CD14-positive monocyte (primary cell): ENCODE data around the gene CTNND2. TPM values are rescaled to one million over a fixed set of nuclear protein-coding genes. Genes with fewer than 3 reads are reported as not detected.

ENCODE experiments used
- DNase-seq, 3 donors: peaks; one replicate each; pipeline ENCODE4 v3.0.0-alpha.2; 2011 to 2022
- H2AFZ ChIP-seq: 2 replicates; pipeline ENCODE4 v1.6.0; 2012; ENCODE audit warnings: mild to moderate bottlenecking, low read depth, low read length, inconsistent platforms; ENCODE audit not compliant: insufficient read depth, poor library complexity, severe bottlenecking
- H3K27ac ChIP-seq, 2 donors: 1 replicate in 1 of 2; 2 replicates in 1 of 2; pipeline ENCODE4 v1.5.1; 2012 to 2013; ENCODE audit warnings: low read length in 2 of 2, control low read depth in 1 of 2, inconsistent platforms in 1 of 2, low read depth in 1 of 2, mild to moderate bottlenecking in 1 of 2
- H3K27me3 ChIP-seq, 2 donors: one replicate each; pipeline versions ENCODE4 v1.6.0 to v1.6.1; 2011 to 2013; ENCODE audit warnings: low read length in 2 of 2; ENCODE audit not compliant: control insufficient read depth in 2 of 2, insufficient read depth in 2 of 2
- H3K36me3 ChIP-seq, 2 donors: replicated peaks in 1 of 2; 1 replicate in 1 of 2; 2 replicates in 1 of 2; pipeline versions ENCODE4 v1.5.1 to v1.6.1; 2012 to 2013; ENCODE audit warnings: low read length in 2 of 2, control low read depth in 1 of 2, inconsistent platforms in 1 of 2, mild to moderate bottlenecking in 1 of 2; ENCODE audit not compliant: insufficient read depth in 2 of 2, control insufficient read depth in 1 of 2
- H3K4me1 ChIP-seq, 2 donors: 1 replicate in 1 of 2; 2 replicates in 1 of 2; pipeline versions ENCODE4 v1.5.1 to v1.6.1; 2012 to 2013; ENCODE audit warnings: low read length in 2 of 2, control low read depth in 1 of 2, inconsistent platforms in 1 of 2, mild to moderate bottlenecking in 1 of 2, moderate library complexity in 1 of 2; ENCODE audit not compliant: insufficient read depth in 2 of 2, control insufficient read depth in 1 of 2
- H3K4me2 ChIP-seq: replicated peaks from 2 replicates; pipeline ENCODE3; 2012; ENCODE audit warnings: low read length, moderate library complexity, mild to moderate bottlenecking; ENCODE audit not compliant: poor library complexity, severe bottlenecking; ENCODE audit errors: extremely low read depth
- H3K4me3 ChIP-seq, 3 experiments: fragments of 200-600 bp in 1 of 3; sonication (generic) in 1 of 3; replicated peaks in 1 of 3; 1 replicate in 2 of 3; 2 replicates in 1 of 3; pipeline ENCODE4 v1.5.1; 2011 to 2013; ENCODE audit warnings: low read length in 3 of 3, mild to moderate bottlenecking in 3 of 3, control low read depth in 2 of 3, low read depth in 2 of 3, inconsistent platforms in 1 of 3, moderate library complexity in 1 of 3
- H3K79me2 ChIP-seq: 2 replicates; pipeline ENCODE4 v1.6.0; 2012; ENCODE audit warnings: mild to moderate bottlenecking, control low read depth, inconsistent platforms, low read length, moderate library complexity; ENCODE audit not compliant: insufficient read depth
- H3K9ac ChIP-seq: 2 replicates; pipeline ENCODE4 v1.6.0; 2017; ENCODE audit warnings: low read length, mild to moderate bottlenecking; ENCODE audit not compliant: insufficient read depth, poor library complexity, severe bottlenecking
- H3K9me3 ChIP-seq, 2 donors: replicated peaks in 1 of 2; 1 replicate in 1 of 2; 2 replicates in 1 of 2; pipeline versions ENCODE4 v1.5.1 to v1.6.1; 2012 to 2013; ENCODE audit warnings: low read length in 2 of 2, control low read depth in 1 of 2; ENCODE audit not compliant: control insufficient read depth in 1 of 2, insufficient read depth in 1 of 2
- H4K20me1 ChIP-seq: 2 replicates; pipeline ENCODE4 v1.6.0; 2012; ENCODE audit warnings: mild to moderate bottlenecking, low read length, control low read depth, moderate library complexity; ENCODE audit not compliant: insufficient read depth
- H3K27ac Mint-ChIP-seq, 7 donors: one replicate each; pipeline ENCODE4 v1.8.0; 2020; ENCODE audit warnings: mild to moderate bottlenecking in 7 of 7, mixed read lengths in 7 of 7, moderate library complexity in 6 of 7, inconsistent platforms in 2 of 7
- H3K27me3 Mint-ChIP-seq, 3 donors: one replicate each; pipeline ENCODE4 v1.8.0; 2021 to 2022; ENCODE audit warnings: low read depth in 3 of 3, mild to moderate bottlenecking in 3 of 3, mixed read lengths in 3 of 3, moderate library complexity in 3 of 3, inconsistent platforms in 1 of 3
- H3K36me3 Mint-ChIP-seq, 2 donors: one replicate each; pipeline ENCODE4 v1.8.0; 2020; ENCODE audit warnings: mixed read lengths in 2 of 2, inconsistent platforms in 1 of 2, mild to moderate bottlenecking in 1 of 2
- H3K4me1 Mint-ChIP-seq: one replicate; pipeline ENCODE4 v1.8.0; 2020; ENCODE audit warnings: mild to moderate bottlenecking, mixed read lengths
- H3K4me3 Mint-ChIP-seq, 2 donors: one replicate each; pipeline ENCODE4 v1.8.0; 2020; ENCODE audit warnings: mild to moderate bottlenecking in 2 of 2, mixed read lengths in 2 of 2, moderate library complexity in 1 of 2
- H3K9me3 Mint-ChIP-seq, 7 donors: one replicate each; pipeline ENCODE4 v1.8.0; 2020 to 2022; ENCODE audit warnings: mixed read lengths in 7 of 7, mild to moderate bottlenecking in 6 of 7, moderate library complexity in 6 of 7, inconsistent platforms in 2 of 7
- WGBS: methylation state at CpG from one replicate; pipeline ENCODE4 v1.1.5; 2013; ENCODE audit warnings: missing lambda C conversion rate; ENCODE audit not compliant: insufficient coverage; 5-methylcytosine and 5-hydroxymethylcytosine counted together
- intact Hi-C, 2 donors: fragments of 100-400 bp; cut with micrococcal nuclease; formaldehyde crosslinking; loops; one replicate each; pipeline versions ENCODE4 v1.15.0 to v1.15.1; 2023
- polyA plus RNA-seq, 3 donors: library from polyadenylated mRNA; depleted of rRNA in 1 of 3; unstranded in 2 of 3; stranded (reverse) in 1 of 3; fragments of 300-500 nt in 2 of 3; fragments of >200 nt in 1 of 3; fragmentation: Illumina TruSeq in 2 of 3; gene quantifications; 1 replicate in 2 of 3; 2 replicates in 1 of 3; pipeline ENCODE4 v1.2.3, GENCODE V29; 2012 to 2021
- TF ChIP-seq, protein P1 (sequence below): fragments of 200-600 bp; IDR thresholded peaks from one replicate; pipeline ENCODE4 v1.8.0; 2022; ENCODE audit warnings: antibody characterized with exemption, mild to moderate bottlenecking

CTNND2 gene
- polyA plus RNA-seq, 3 donors, result not detected

DNA sequence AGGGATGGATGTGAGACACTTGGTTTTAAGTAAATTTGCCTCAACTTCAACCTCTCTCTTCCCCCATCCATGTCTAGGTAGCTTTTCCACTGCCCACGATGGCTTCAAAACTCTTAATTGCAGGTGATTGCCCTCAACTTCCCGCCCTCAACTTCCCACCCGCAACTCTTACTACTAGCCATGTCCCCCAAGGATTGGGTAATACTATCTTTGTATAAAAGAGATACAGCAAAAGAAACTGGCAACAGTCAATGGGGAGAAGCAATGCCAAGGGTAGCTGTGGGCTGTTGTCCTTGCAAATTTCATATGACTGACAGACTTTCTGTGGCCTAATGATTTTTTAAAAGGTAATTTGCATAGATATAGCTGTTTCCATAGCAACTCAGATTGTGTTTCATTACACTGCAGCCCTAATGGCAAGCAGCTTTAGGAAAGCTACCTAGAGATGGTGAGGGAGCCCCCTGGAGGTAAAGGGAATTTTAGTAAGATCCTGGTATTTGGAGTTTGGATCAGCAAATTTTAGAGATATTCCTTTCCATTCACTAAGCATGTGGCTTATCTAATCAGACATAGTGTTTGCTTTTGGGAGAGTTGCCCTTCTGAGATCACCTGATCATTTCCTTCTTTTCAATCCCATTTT lies 721.7 kb downstream of the CTNND2 start:
- no peaks in the 10 kb centered on the region for H3K79me2 ChIP-seq
- H3K36me3 ChIP-seq, result no peaks in the 10 kb centered on the region
- Mint-ChIP-seq H3K27me3 (peaks cover 0 to 3% (median 2%) of the 10 kb centered on the region in 3 donors), H3K4me1 (no peaks in the 10 kb centered on the region), H3K27ac (no peak overlapping the region), H3K36me3 (no peaks in the 10 kb centered on the region), H3K9me3 (peaks cover 0 to 3% (median 0%) of the 10 kb centered on the region in 7 donors), H3K4me3 (no peak overlapping the region)
- H2AFZ ChIP-seq, result no peak overlapping the region
- no peaks in the 10 kb centered on the region for H4K20me1 ChIP-seq
- no CpG with 5 or more reads among the region's 3 CpGs for WGBS
- no peaks in the 10 kb centered on the region for H3K9me3 ChIP-seq
- H3K27ac ChIP-seq, result no peak overlapping the region
- H3K4me3 ChIP-seq, result no peak overlapping the region
- H3K9ac ChIP-seq, result no peak overlapping the region
- intact Hi-C loops, result no loop called here
- H3K4me1 ChIP-seq, result no peaks in the 10 kb centered on the region
- no peaks in the 10 kb centered on the region for H3K27me3 ChIP-seq
- no peak overlapping the region for H3K4me2 ChIP-seq
- TF ChIP-seq, protein P1, sequence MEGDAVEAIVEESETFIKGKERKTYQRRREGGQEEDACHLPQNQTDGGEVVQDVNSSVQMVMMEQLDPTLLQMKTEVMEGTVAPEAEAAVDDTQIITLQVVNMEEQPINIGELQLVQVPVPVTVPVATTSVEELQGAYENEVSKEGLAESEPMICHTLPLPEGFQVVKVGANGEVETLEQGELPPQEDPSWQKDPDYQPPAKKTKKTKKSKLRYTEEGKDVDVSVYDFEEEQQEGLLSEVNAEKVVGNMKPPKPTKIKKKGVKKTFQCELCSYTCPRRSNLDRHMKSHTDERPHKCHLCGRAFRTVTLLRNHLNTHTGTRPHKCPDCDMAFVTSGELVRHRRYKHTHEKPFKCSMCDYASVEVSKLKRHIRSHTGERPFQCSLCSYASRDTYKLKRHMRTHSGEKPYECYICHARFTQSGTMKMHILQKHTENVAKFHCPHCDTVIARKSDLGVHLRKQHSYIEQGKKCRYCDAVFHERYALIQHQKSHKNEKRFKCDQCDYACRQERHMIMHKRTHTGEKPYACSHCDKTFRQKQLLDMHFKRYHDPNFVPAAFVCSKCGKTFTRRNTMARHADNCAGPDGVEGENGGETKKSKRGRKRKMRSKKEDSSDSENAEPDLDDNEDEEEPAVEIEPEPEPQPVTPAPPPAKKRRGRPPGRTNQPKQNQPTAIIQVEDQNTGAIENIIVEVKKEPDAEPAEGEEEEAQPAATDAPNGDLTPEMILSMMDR, result peak; percentile 9
- DNase-seq, result no peak

DNA sequence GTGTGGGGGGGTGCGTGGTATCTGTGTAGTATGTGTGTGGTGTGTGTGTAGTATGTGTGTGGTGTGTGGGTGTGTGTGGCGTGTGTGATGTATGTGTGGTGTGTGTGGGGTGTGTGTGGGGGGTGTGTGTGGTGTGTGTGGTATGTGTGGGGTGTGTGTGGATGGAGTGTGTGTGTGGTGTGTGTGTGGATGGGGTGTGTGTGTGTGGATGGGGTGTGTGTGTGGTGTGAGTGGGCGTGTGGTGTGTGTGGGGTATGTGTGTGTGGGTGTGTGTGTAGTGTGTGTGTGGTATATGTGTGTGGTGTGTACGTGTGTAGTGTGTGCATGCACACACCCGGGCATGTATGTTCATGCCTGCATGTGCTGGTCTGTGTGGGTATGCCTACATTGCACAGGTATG lies 722.3 kb downstream of the CTNND2 start:
- Histone ChIP-seq H3K79me2 (no peaks in the 10 kb centered on the region), H2AFZ (no peak overlapping the region), H3K4me2 (no peak overlapping the region), H3K9me3 (no peaks in the 10 kb centered on the region), H3K4me3 (no peak overlapping the region), H3K9ac (no peak overlapping the region), H3K27me3 (no peaks in the 10 kb centered on the region), H3K27ac (no peak overlapping the region), H4K20me1 (no peaks in the 10 kb centered on the region), H3K4me1 (no peaks in the 10 kb centered on the region), H3K36me3 (no peaks in the 10 kb centered on the region)
- Mint-ChIP-seq H3K4me1 (no peaks in the 10 kb centered on the region), H3K27me3 (peaks cover 0 to 3% (median 2%) of the 10 kb centered on the region in 3 donors), H3K9me3 (no peaks in the 10 kb centered on the region), H3K4me3 (no peak overlapping the region), H3K36me3 (no peaks in the 10 kb centered on the region), H3K27ac (no peak overlapping the region)
- intact Hi-C loops, result no loop called here
- no peak for DNase-seq
- 98% methylated on average over 5 of the region's 5 CpGs for WGBS
- TF ChIP-seq, protein P1, result no peak
